ENCODE data around the gene IFI44. TPM values are rescaled to one million over a fixed set of nuclear protein-coding genes. Genes with fewer than 3 reads are reported as not detected.

The IFI44 gene
- total and polyA plus RNA-seq, 9 donors: 7.3 to 40.7 (median 25.9) TPM

GRCh38 chr1:78619446-78619802, 30.2 kb upstream of the IFI44 start:
- 41 to 43% (median 41%) methylated on average over 4 of the region's 4 CpGs for WGBS, 3 donors
- Histone ChIP-seq H3K9me3 (no peaks in the 10 kb centered on the region), H3K36me3 (no peaks in the 10 kb centered on the region), H3K27ac (peak overlapping the region in 1 of 2 donors; percentile 65), H3K27me3 (no peaks in the 10 kb centered on the region), H3K4me3 (peak overlapping the region; percentile 8), H3K4me1 (ENCODE audit: insufficient read depth) (peaks cover 2% of the 10 kb centered on the region)
- intact Hi-C loops (cut with DNase I): loop anchor here in 2 of 4 donors (5.0 kb wide), 2 partner anchors 53 to 58 kb away; no protein-coding TSS in a partner anchor
- TF ChIP-seq POLR2A (IDR thresholded peaks at IDR 0.05): no peak
- TF ChIP-seq CTCF (IDR thresholded peaks at IDR 0.05): no peak
- TF ChIP-seq EP300 (IDR thresholded peaks at IDR 0.05): no peak
- no peak for DNase-seq

- no peaks in the 10 kb centered on the region for H3K36me3 ChIP-seq
- no peaks in the 10 kb centered on the region for H3K27me3 ChIP-seq
- intact Hi-C loops (cut with DNase I): loop anchor here (1.0 to 10.0 kb wide), 4 partner anchors 52 to 57 kb away; no protein-coding TSS in a partner anchor
- H3K9me3 ChIP-seq: no peaks in the 10 kb centered on the region
- peak within 1 kb of the TSS; percentile 18 to 65 for H3K27ac ChIP-seq
- peaks cover 2% of the 10 kb centered on the region for H3K4me1 ChIP-seq (ENCODE audit: insufficient read depth)
- peak; percentile 48 to 66 (median 56) for DNase-seq
- peak within 1 kb of the TSS; percentile 8 for H3K4me3 ChIP-seq
- WGBS, 3 donors: 3 to 7% (median 5%) methylated on average over 9 of the region's 9 CpGs
- no peak for TF ChIP-seq CTCF (IDR thresholded peaks at IDR 0.05)
- TF ChIP-seq EP300 (IDR thresholded peaks at IDR 0.05): no peak
- no peak for TF ChIP-seq POLR2A (IDR thresholded peaks at IDR 0.05)
These were observed 29.6 kb upstream of the IFI44 start, which contains the start of gene IFI44L for GRCh38 chr1:78619803-78620579. IFI44L (plus strand) TSS chr1:78620448; CDS start chr1:78627916, 7,468 bp downstream.

GRCh38 chr1:78620666-78621065, 29.0 kb upstream of the IFI44 start:
- H3K4me1 ChIP-seq (ENCODE audit: insufficient read depth): peaks cover 2% of the 10 kb centered on the region
- no peaks in the 10 kb centered on the region for H3K36me3 ChIP-seq
- 0 to 5% (median 4%) methylated on average over 1 of the region's 1 CpG for WGBS, 3 donors
- TF ChIP-seq CTCF (IDR thresholded peaks at IDR 0.05) (no peak), EP300 (IDR thresholded peaks at IDR 0.05) (no peak), POLR2A (IDR thresholded peaks at IDR 0.05) (no peak)
- H3K27me3 ChIP-seq: no peaks in the 10 kb centered on the region
- H3K27ac ChIP-seq: peak overlapping the region; percentile 18 to 65
- H3K4me3 ChIP-seq: peak overlapping the region; percentile 8
- no peaks in the 10 kb centered on the region for H3K9me3 ChIP-seq
- intact Hi-C loops (cut with DNase I): loop anchor here in 2 of 4 donors (1.0 to 10.0 kb wide), 2 partner anchors 54 to 56 kb away; no protein-coding TSS in a partner anchor
- DNase-seq: no peak

- Histone ChIP-seq H3K4me3 (no peak overlapping the region), H3K9me3 (no peaks in the 10 kb centered on the region), H3K27ac (no peak overlapping the region), H3K36me3 (no peaks in the 10 kb centered on the region), H3K4me1 (ENCODE audit: insufficient read depth) (peaks cover 2% of the 10 kb centered on the region), H3K27me3 (no peaks in the 10 kb centered on the region)
- TF ChIP-seq POLR2A (IDR thresholded peaks at IDR 0.05) (no peak), EP300 (IDR thresholded peaks at IDR 0.05) (no peak), CTCF (IDR thresholded peaks at IDR 0.05) (no peak)
- intact Hi-C loops (cut with DNase I): loop anchor here in 1 of 4 donors (10.0 kb wide), 1 partner anchor 52 kb away; no protein-coding TSS in a partner anchor
- no peak for DNase-seq
- 68 to 73% (median 73%) methylated on average over 4 of the region's 4 CpGs for WGBS, 3 donors
These were observed 27.1 kb upstream of the IFI44 start for GRCh38 chr1:78622548-78622947.
